Activated CD4-positive, alpha-beta T cell treated with anti-CD3 and anti-CD28 coated beads, Interleukin-2, amount 10 ng/mL, durations not matched to agents 7 days and 5 days (primary cell): ENCODE measurements around the gene LYRM4. TPM values are rescaled to one million over a fixed set of nuclear protein-coding genes. Genes with fewer than 3 reads are reported as not detected.
A peak's percentile ranks its signal among the peaks of the same experiment; 100 is the strongest.
"Not testable (repeated sequence)": the region's sequence is repeated elsewhere in the genome, so short reads cannot be mapped to it uniquely, and the experiment has no call there.

ENCODE experiments used
- CTCF ChIA-PET: fragments of 350-600 bp; sonication (Branson Sonifier 250); formaldehyde crosslinking; loops from one replicate; lab custom pipeline; 2021; ENCODE audit warnings: antibody characterized with exemption; lab: Charles Lee
- POLR2A ChIA-PET: fragments of 350-600 bp; sonication (Branson Sonifier 250); formaldehyde crosslinking; loops from one replicate; lab custom pipeline; 2021; ENCODE audit warnings: antibody characterized with exemption; lab: Charles Lee
- DNase-seq: peaks from one replicate; pipeline ENCODE4 v3.0.0-alpha.2; 2020
- H3K27ac Mint-ChIP-seq: one replicate; pipeline ENCODE4 v1.8.0; 2021; ENCODE audit warnings: mild to moderate bottlenecking, moderate library complexity, mixed read lengths
- H3K27me3 Mint-ChIP-seq: one replicate; pipeline ENCODE4 v1.8.0; 2021; ENCODE audit warnings: mixed read lengths
- H3K36me3 Mint-ChIP-seq: one replicate; pipeline ENCODE4 v1.8.0; 2021; ENCODE audit warnings: low read depth, mixed read lengths
- H3K4me1 Mint-ChIP-seq: one replicate; pipeline ENCODE4 v1.8.0; 2021; ENCODE audit warnings: mixed read lengths
- H3K4me3 Mint-ChIP-seq: one replicate; pipeline ENCODE4 v1.8.0; 2021; ENCODE audit warnings: mild to moderate bottlenecking, moderate library complexity, mixed read lengths
- H3K9me3 Mint-ChIP-seq: one replicate; pipeline ENCODE4 v1.8.0; 2021; ENCODE audit warnings: mixed read lengths
- microRNA-seq: library from miRNA; unstranded; fragments of <30 nt; microRNA quantifications from one replicate; pipeline ENCODE4 v1.2.0, GENCODE V29; 2021; ENCODE audit warnings: borderline microRNAs expressed, borderline replicate concordance
- total RNA-seq, 2 experiments: library from RNA; stranded (reverse); gene quantifications; one replicate each; pipeline ENCODE4 v1.2.3, GENCODE V29; 2021

The LYRM4 gene
- total RNA-seq, 2 experiments from 2014 or later = 30.8 to 31.4 TPM

DNA sequence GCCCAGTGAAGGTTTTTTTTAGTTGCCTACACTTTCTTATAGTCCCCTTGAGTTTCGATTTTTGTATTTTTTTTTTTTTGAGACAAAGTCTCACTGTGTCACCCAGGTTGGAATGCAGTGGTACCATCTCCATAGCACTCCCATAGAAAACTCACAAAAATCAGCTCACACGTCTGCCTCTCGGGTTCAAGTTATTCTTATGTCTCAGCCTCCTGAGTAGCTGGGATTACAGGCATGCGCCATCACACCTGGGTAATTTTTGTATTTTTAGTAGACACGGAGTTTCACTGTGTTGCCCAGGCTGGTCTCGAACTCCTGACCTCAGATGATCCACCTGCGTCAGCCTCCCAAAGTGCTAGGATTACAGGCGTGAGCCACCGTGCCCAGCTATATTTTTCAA, 200.3 kb downstream of the LYRM4 start:
- POLR2A ChIA-PET, H3K4me1 Mint-ChIP-seq, H3K4me3 Mint-ChIP-seq, H3K27me3 Mint-ChIP-seq, H3K27ac Mint-ChIP-seq, H3K36me3 Mint-ChIP-seq, DNase-seq, H3K9me3 Mint-ChIP-seq: not testable (repeated sequence)
- CTCF ChIA-PET = interaction anchor here (0.6 to 1.6 kb wide), 2 partner anchors 13 to 696 kb away, joined by 3 read pairs; no protein-coding TSS in a partner anchor

DNA sequence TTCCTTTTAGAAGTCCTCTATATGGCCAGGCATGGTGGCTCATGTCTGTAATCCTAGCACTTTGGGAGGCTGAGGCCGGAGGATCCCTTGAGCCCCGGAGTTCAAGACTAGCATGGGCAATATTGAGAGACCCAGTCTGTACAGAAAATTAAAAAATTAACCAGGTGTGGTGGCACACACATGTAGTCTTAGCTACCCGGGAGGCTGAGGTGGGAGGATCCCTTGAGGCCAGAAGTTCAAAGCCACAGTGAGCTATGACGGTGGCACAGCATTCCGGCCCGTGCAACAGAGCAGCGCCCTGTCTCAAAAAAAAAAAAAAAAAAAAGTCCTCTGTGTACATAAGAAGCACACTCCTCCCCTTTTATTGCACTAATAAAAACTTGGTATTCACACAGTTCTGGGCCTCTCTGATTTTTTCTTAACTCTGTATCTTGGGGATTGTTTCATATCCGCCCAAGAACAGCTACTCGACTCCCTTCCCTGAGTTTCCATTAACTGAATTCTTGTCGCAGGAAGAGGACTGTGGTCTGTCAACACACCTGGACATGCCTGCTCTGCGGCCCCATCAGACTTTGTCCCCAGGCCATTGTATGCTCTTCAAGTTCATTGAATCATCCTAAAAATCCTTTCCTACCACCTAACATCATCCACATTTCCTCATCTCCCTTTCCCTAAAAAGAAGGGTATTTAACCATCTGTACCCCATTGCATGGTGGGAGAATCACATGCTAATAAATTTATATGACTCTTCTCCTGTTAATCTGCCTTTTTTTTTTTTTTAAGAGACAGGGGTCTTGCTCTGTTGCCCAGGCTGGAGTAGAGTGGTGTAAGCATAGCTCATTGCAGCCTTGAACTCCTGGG, 201.5 kb downstream of the LYRM4 start:
- Mint-ChIP-seq H3K9me3 (peaks cover 5% of the 10 kb centered on the region), H3K27ac (no peak overlapping the region), H3K36me3 (no peaks in the 10 kb centered on the region), H3K4me1 (no peaks in the 10 kb centered on the region), H3K4me3 (no peak overlapping the region), H3K27me3 (peaks cover 2% of the 10 kb centered on the region)
- ChIA-PET CTCF (interaction anchor here (0.7 kb wide), 1 partner anchor 1034 kb away, joined by 3 read pairs; no protein-coding TSS in a partner anchor), POLR2A (no interaction called here)
- DNase-seq = no peak

Small RNA genes lying within 50 kb of the gene (microRNA-seq; reads per million reads assigned to microRNA genes)
- 2.5 reads per million, percentile 9 among the genes with 10 or more reads in this experiment for gene MIR3691

Other genes starting within 250 kb of the LYRM4 start
- gene PPP1R3G, start 175.6 kb downstream of the LYRM4 start, total RNA-seq = under 1 TPM; 0.04 to 0.05 TPM
- 10 to 100 TPM; 17.2 to 17.5 TPM for gene FARS2, start 563 bp upstream of the LYRM4 start, total RNA-seq